CD4-positive, alpha-beta T cell (primary cell): Measurements from ENCODE around the gene SLC4A5. TPM values are rescaled to one million over a fixed set of nuclear protein-coding genes. Genes with fewer than 3 reads are reported as not detected.

Experiments used
- ATAC-seq: fragments of 200-7000 bp; cut with Tn5 transposase; one replicate; pipeline ENCODE4 v1.10.0; 2022; ENCODE audit warnings: mild to moderate bottlenecking; ENCODE audit not compliant: poor library complexity
- CTCF ChIA-PET: fragments of 350-600 bp; sonication (Branson Sonifier 250); formaldehyde crosslinking; loops from one replicate; lab custom pipeline; 2021; ENCODE audit warnings: antibody characterized with exemption, inconsistent platforms; lab: Charles Lee
- POLR2A ChIA-PET: fragments of 350-600 bp; sonication (Branson Sonifier 250); formaldehyde crosslinking; loops from one replicate; lab custom pipeline; 2021; ENCODE audit warnings: antibody characterized with exemption, inconsistent platforms; lab: Charles Lee
- DNase-seq, 14 experiments: peaks; one replicate each; pipeline ENCODE4 v3.0.0-alpha.2; 2013 to 2020; ENCODE audit warnings: mixed read lengths in 2 of 14
- H3K27ac ChIP-seq, 2 donors: one replicate each; pipeline versions ENCODE4 v1.5.1 to v1.7.0; 2013; ENCODE audit warnings: low read length in 2 of 2, low read depth in 1 of 2, mild to moderate bottlenecking in 1 of 2
- H3K27me3 ChIP-seq, 2 experiments: 1 replicate in 1 of 2; 2 replicates in 1 of 2; pipeline versions ENCODE4 v1.6.1 to v1.7.0; 2013; ENCODE audit warnings: low read length in 2 of 2, control low read depth in 1 of 2, mild to moderate bottlenecking in 1 of 2, moderate library complexity in 1 of 2; ENCODE audit not compliant: insufficient read depth in 2 of 2, control insufficient read depth in 1 of 2
- H3K36me3 ChIP-seq: one replicate; pipeline ENCODE4 v1.6.1; 2013; ENCODE audit warnings: low read length, control low read depth; ENCODE audit not compliant: insufficient read depth
- H3K4me1 ChIP-seq: one replicate; pipeline ENCODE4 v1.6.1; 2013; ENCODE audit warnings: low read length, control low read depth; ENCODE audit not compliant: insufficient read depth
- H3K4me3 ChIP-seq: one replicate; pipeline ENCODE4 v1.5.1; 2013; ENCODE audit warnings: mild to moderate bottlenecking, low read length, moderate library complexity
- H3K9me3 ChIP-seq, 2 experiments: 1 replicate in 1 of 2; 2 replicates in 1 of 2; pipeline versions ENCODE4 v1.6.1 to v1.7.0; 2013; ENCODE audit warnings: low read length in 2 of 2, mild to moderate bottlenecking in 2 of 2, control low read depth in 1 of 2, moderate library complexity in 1 of 2; ENCODE audit not compliant: control insufficient read depth in 1 of 2, insufficient read depth in 1 of 2
- H3K27ac Mint-ChIP-seq: one replicate; pipeline ENCODE4 v1.8.0; 2020; ENCODE audit warnings: mixed read lengths
- H3K27me3 Mint-ChIP-seq: one replicate; pipeline ENCODE4 v1.8.0; 2021; ENCODE audit warnings: mixed read lengths
- H3K36me3 Mint-ChIP-seq: one replicate; pipeline ENCODE4 v1.8.0; 2021; ENCODE audit warnings: low read depth, mixed read lengths
- H3K4me1 Mint-ChIP-seq: one replicate; pipeline ENCODE4 v1.8.0; 2021; ENCODE audit warnings: low read depth, mixed read lengths
- H3K4me3 Mint-ChIP-seq: one replicate; pipeline ENCODE4 v1.8.0; 2020; ENCODE audit warnings: mild to moderate bottlenecking, mixed read lengths
- H3K9me3 Mint-ChIP-seq: one replicate; pipeline ENCODE4 v1.8.0; 2020; ENCODE audit warnings: mixed read lengths
- CTCF ChIP-seq: fragments of 200-600 bp; IDR thresholded peaks from one replicate; pipeline ENCODE4 v1.8.0; 2022; ENCODE audit warnings: antibody characterized with exemption, mild to moderate bottlenecking
- intact Hi-C, 2 experiments: fragments of 100-400 bp; cut with DNase I in 1 of 2; cut with micrococcal nuclease in 1 of 2; formaldehyde crosslinking; loops; one replicate each; pipeline versions ENCODE4 v1.15.1 to v1.9.0; 2023 to 2025; cut with DNase I, micrococcal nuclease
- total RNA-seq, 174 experiments: library from RNA in 2 of 174; stranded (reverse) in 2 of 174; gene quantifications; one replicate each; pipeline ENCODE4 v1.2.3 and lab custom pipeline; 2021 to 2026

Gene SLC4A5
- total RNA-seq, 2 experiments from 2014 or later: 7.8 to 10.4 TPM

- DNase-seq: no peak
- POLR2A ChIA-PET: no interaction called here
- no peaks in the 10 kb centered on the region for H3K27me3 Mint-ChIP-seq
These were observed 103.9 kb downstream of the SLC4A5 start for GRCh38 chr2:74239346-74239745.

GRCh38 chr2:74238879-74239278 lies 104.3 kb downstream of the SLC4A5 start:
- ATAC-seq (no peak), DNase-seq (no peak)
- Histone ChIP-seq H3K27me3 (no peaks in the 10 kb centered on the region), H3K4me1 (no peaks in the 10 kb centered on the region), H3K9me3 (no peaks in the 10 kb centered on the region), H3K27ac (no peak overlapping the region), H3K4me3 (no peak overlapping the region), H3K36me3 (no peaks in the 10 kb centered on the region)
- no peak overlapping the region for H3K27ac Mint-ChIP-seq
- peaks cover 12% of the 10 kb centered on the region for H3K36me3 Mint-ChIP-seq
- ChIA-PET CTCF (no interaction called here), POLR2A (no interaction called here)
- no peaks in the 10 kb centered on the region for H3K9me3 Mint-ChIP-seq
- no peak for TF ChIP-seq CTCF
- no peak overlapping the region for H3K4me3 Mint-ChIP-seq
- no peaks in the 10 kb centered on the region for H3K4me1 Mint-ChIP-seq
- intact Hi-C loops: no loop called here
- H3K27me3 Mint-ChIP-seq: no peaks in the 10 kb centered on the region

More at GRCh38 chr2:74239346-74239745, 103.9 kb downstream of the SLC4A5 start:
- Mint-ChIP-seq H3K27ac (no peak overlapping the region), H3K9me3 (no peaks in the 10 kb centered on the region), H3K4me3 (no peak overlapping the region), H3K36me3 (peaks cover 12% of the 10 kb centered on the region), H3K4me1 (no peaks in the 10 kb centered on the region)
- no peak for ATAC-seq
- intact Hi-C loops: no loop called here
- H3K4me3 ChIP-seq: no peak overlapping the region
- no peaks in the 10 kb centered on the region for H3K27me3 ChIP-seq
- no peak for TF ChIP-seq CTCF
- CTCF ChIA-PET: no interaction called here
- no peaks in the 10 kb centered on the region for H3K36me3 ChIP-seq
- no peaks in the 10 kb centered on the region for H3K4me1 ChIP-seq
- H3K27ac ChIP-seq: no peak overlapping the region
- H3K9me3 ChIP-seq: no peaks in the 10 kb centered on the region

- CTCF ChIA-PET: no interaction called here
- H3K4me1 Mint-ChIP-seq: no peaks in the 10 kb centered on the region
- H3K27me3 ChIP-seq: no peaks in the 10 kb centered on the region
- no peak overlapping the region for H3K27ac Mint-ChIP-seq
- DNase-seq (no peak), ATAC-seq (no peak)
- H3K36me3 ChIP-seq: no peaks in the 10 kb centered on the region
- no peak overlapping the region for H3K27ac ChIP-seq
- H3K36me3 Mint-ChIP-seq: peaks cover 16% of the 10 kb centered on the region
- H3K27me3 Mint-ChIP-seq: no peaks in the 10 kb centered on the region
- intact Hi-C loops: no loop called here
- POLR2A ChIA-PET: no interaction called here
- no peak overlapping the region for H3K4me3 ChIP-seq
- no peak for TF ChIP-seq CTCF
- no peak overlapping the region for H3K4me3 Mint-ChIP-seq
- no peaks in the 10 kb centered on the region for H3K9me3 Mint-ChIP-seq
- no peaks in the 10 kb centered on the region for H3K9me3 ChIP-seq
- no peaks in the 10 kb centered on the region for H3K4me1 ChIP-seq
These were observed 108.2 kb downstream of the SLC4A5 start for GRCh38 chr2:74235041-74235440.
